ENCODE data around the gene ARIH2.

The ARIH2 gene

DNA sequence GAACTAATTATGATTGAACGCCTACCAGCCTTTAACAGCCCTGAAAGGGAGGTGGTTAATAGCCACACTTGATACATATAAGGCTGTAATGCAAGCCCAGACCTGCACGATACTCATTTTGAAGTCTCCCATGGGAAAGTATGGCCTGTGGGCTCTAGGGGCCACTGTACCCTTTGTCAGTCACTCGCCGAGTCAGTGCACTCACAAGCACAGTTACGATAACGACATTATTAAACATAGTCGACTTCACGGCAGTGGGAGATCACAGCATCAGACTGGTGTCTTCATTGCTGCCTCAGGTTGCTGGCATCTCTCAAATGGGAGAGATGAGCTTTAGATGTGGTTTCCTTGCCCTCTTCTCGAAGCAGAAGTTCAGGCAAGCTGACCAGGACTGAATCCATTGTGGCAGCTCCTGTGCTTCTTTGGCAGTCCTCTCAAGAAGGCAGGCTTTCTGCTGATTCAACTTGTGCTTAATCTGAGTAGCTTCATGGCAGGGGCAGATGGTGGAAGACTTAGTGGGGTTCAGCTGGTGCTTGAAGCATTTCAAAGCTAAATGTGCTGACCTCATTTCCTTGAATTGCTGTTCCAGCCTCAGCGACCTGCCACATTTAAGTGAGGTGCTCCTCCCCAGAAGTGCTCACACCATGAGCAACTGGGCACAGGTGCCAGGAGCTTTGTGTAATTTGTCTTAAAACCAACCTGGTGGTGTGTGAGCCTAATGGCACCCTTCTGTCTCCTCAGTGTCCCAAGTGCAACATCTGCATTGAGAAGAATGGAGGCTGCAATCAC lies 55.6 kb downstream of the ARIH2 start:
- DNase-seq = no peak

DNA sequence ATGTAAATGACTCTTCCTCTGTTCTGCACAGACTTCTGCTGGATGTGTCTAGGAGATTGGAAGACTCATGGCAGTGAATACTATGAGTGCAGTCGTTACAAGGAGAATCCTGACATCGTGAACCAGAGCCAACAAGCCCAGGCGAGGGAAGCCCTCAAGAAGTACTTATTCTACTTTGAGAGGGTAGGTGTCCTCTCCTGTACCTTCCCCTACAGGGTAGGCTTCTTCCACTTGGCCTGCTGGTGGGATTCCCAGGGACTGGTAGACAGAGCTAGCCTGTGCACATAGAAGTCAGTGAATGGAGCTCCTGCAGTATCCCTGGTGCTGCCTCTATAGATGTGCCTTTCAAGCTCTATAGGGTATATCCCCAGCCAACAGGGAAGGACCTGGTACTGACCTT lies 60.8 kb downstream of the ARIH2 start:
- DNase-seq = no peak

- DNase-seq = no peak
Observed at GRCh38 chr3:48980295-48980694, 61.7 kb downstream of the ARIH2 start.

DNA sequence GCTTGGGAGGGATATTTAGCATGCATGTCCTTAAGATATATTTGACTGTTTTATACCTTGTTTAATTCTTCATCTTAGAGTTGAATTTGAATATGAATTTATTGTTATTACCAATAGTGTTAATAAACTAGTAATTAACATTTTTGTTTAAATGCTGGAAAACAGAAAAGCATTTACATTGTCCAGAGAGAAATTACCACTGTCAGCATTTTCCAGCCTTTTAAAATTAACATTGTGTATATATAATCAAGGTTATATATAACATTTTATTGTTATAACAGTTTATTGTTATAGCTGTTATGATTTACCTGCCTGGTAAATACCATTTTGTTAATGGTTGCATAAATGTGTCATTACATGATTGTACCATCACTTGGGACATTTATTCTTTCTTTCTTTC lies 63.4 kb downstream of the ARIH2 start:
- DNase-seq = no peak

DNA sequence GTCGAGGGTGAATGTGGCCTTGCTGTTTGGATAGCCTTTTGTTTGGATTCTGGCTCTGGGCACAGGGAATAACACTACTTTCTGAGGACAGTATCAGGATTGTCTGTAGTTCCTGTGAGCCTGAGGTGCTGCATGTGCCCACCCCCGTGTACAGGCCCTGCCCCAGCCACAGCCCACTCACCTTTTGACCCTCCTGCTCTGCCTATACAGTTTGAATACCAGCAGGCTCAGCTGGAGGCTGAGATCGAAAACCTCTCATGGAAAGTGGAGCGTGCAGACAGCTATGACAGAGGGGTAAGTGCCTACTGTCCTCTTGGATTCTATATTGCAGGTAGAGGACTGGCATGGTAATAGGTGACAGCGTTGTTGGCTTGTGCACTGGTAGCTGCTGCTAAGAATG lies 64.0 kb downstream of the ARIH2 start:
- DNase-seq = no peak

DNA sequence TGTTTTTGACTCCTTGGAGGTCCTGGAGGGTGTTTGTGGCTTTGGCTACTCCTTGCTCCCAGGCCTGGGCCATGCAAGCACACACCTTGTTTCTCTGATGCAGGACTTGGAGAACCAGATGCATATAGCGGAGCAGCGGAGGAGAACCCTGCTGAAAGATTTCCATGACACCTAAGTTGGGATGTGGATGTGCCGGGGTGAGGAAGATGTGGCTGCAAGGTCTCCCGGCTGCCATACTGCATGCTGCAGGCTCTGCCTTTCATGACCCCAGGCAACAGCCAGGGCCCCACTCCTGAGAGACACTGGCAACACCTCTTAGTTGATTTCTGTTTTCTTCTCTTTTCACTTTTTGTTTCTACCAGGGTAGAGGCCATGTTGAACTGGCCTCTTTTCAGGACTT lies 64.5 kb downstream of the ARIH2 start:
- no peak for DNase-seq

GRCh38 chr3:48984663-48985062 lies 66.0 kb downstream of the ARIH2 start:
- no peak for DNase-seq

GRCh38 chr3:48985831-48986376 lies 67.3 kb downstream of the ARIH2 start:
- DNase-seq = no peak

- no peak for DNase-seq
Observed at GRCh38 chr3:48989126-48989795, 70.6 kb downstream of the ARIH2 start.

GRCh38 chr3:48989796-48990635 lies 71.4 kb downstream of the ARIH2 start, which contains the start of gene P4HTM:
P4HTM (plus strand) TSS chr3:48990241; CDS start chr3:48990257, 16 bp downstream.
- no peak for DNase-seq

DNA sequence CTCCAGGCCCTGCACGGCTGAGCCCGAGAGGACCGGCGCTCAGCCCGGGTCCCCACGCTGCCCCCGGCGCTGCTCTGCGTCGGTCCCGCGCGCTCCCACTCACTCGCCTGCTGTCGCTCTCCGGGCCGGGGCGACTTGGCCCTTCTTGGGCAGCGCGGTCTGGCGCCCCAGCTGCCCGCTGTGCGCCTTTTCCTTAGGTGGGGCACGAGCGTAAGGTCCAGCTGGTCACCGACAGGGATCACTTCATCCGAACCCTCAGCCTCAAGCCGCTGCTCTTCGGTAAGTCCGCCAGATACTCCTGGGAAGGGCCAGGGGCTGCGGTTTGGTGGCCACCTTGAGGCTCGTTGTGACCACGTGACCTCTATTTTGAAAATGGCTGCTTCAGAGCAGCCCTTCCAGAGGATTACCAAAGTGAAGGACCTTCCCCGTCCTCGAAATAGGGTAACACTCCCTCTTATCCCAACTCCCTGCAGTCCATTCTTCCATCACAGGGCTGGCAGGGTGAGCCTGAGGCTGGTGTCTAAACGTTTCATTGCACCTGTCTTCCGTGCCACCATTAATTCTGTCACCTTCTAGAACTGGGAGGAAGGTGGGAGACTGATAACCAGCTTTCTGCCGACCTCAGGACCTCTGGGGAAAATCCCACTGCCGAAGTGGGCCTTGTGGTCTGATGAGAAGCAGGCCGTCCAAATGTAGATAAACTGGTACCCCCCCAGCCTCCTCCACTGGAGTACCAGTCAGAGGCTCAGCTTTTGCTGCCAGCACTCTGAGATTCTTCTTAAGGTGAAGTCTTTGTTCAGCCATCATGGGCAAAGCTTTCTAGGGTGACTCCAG lies 72.2 kb downstream of the ARIH2 start:
- DNase-seq = no peak

- DNase-seq = no peak
Observed at GRCh38 chr3:48991851-48992545, 73.4 kb downstream of the ARIH2 start.

DNA sequence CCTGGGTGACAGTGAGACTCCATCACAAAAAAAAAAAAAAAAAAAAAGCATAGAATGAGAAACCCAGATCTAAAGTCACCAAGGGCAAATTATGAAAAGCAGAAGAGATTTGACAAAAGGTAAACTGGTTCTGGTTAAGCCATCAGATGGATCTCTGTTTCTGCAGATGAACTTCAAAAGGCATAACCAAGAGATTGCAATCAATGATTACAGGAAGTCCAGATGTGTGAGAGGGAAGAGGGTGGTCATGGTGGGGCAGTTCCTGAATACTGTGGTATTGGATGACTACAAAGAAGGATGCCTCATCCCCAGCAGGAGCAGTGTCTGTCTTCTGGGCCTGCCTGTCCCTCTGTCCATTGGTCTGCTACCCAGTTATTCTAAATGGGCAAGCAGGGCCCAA lies 75.2 kb downstream of the ARIH2 start:
- DNase-seq = no peak

- no peak for DNase-seq
Observed at GRCh38 chr3:48996640-48997039, 78.0 kb downstream of the ARIH2 start.

DNA sequence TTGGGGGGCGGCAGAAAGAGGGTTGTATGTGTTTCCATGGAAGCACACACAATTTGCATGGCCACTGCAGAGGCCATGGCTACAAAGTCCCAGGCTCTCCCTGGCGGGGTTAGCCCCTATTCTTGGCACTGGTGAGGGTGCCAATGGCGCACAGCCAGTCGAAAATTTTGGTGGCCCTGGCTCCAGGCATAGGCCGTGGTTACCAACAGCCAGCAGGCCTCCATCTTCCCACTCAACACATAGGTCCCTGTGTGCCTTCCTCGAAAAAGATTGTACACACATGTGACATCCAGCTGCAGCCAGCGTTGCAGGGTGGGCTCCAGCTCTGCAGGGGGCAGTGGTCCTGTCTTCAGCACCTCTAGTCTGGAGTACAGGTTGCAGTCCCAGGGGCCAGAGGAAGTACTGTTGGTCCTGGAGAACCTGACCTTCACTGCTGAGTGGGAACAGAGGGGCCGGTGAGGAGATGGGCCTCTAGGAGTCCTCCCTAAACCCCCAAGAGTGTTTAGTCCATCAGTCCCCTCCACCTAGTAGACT lies 78.5 kb downstream of the ARIH2 start:
- no peak for DNase-seq

DNA sequence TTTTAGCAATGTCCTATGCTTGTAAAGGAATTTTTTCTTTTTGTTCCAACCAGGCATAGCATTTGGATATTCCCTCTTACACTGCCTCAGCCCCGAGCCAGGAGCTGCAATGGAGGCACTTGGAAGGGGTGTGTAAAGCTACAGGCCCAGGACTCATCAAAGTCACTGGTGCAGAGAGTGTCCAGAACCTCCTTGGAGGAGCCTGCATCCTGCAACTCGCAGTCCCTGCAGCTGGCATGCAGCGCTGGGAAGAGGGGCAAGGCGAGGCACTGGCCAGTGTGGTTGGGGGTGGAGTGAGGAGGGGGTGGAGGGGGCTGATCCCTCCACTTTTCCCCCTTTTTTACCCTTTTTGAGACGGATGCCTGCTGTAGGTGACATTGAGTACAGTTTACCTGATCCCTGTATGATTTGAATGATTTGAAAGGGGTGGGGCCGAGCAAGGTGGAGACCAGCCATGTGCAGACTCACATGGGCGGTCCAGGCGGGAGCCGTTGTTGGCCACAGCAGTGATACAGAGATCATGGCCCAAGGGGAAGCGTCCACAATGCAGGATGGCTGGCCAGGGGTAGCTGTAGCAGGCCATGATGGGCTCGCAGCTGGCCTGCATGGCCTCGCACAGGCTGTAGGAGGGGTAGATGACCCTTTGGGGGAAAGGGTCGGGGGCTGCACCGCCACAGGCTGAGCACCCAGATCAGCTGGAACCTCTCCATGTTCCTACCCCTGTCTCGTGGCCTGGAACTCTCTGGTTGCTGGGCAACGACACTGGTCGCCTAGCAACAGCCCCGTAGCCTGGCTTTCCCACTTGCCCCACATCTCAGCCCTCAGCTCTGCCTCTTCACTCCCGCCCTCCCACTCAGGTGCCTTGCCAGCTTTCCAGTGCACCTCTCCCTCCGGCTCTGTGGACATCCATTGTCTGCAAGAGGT lies 79.3 kb downstream of the ARIH2 start:
- no peak for DNase-seq

DNA sequence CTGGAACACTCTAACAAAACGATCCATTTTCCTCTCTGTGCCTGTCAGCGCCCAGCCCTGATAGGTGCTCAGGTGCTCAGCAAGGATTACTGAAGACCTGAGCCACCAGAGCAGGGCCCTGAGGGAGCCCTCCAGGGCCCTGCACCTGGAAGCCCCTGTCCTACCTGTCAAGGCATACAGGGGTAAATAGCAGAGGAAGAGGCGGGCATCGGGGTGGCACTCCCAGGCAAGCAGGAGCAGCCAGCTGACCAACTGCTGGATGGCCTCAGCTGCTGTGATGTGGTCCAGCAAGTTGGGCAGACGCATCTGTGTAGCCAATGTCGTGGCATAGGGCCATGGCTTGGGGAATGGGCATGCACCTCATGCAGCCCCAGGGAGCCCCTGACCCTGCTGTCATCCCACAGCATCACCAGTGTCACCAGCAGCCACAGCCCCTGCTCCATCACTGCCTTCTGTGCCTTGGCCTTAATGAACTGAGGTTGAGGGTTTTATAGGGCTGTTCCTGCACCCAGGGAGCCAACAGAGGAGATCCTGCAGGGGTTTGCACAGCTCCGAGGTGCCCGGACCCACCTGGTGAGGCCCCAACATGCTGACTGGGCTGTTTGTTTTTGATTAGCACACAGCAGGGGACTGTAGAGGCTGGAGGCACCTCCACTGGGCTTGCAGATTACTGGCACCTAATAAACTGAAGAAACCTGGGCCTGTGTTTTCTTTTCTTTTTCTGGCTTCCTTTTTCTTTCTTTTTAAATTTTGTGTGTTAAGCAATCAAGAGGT lies 80.6 kb downstream of the ARIH2 start:
- no peak for DNase-seq

DNA sequence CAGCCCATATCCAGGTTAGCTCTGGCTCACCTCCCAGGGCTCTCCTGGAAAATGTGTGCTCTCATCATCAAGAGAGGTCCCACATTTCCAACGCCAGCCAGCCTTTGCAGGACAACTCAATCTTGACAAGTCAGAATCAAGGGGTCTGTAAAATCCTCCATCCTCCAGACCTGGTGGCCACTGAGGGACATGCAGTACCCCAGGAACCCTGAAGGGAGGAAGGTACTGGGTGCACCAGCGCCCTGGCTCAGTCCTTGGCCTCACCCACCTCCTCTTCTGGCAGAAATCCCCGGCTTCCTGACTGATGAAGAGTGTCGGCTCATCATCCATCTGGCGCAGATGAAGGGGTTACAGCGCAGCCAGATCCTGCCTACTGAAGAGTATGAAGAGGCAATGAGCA lies 82.5 kb downstream of the ARIH2 start:
- no peak for DNase-seq
